GM21786 (cell line): ENCODE results near the gene SDC1.
"Not testable (repeated sequence)": the region's sequence is repeated elsewhere in the genome, so short reads cannot be mapped to it uniquely, and the experiment has no call there.

Experiments
- ATAC-seq: cut with Tn5 transposase; IDR thresholded peaks from one replicate; pipeline ENCODE4 v1.9.1; 2021; ENCODE audit not compliant: unreplicated experiment

SDC1 gene

GRCh38 chr2:20224716-20225293 lies at the start of gene SDC1:
TSS of gene SDC1 (minus strand) at chr2:20225130. CDS start at chr2:20224867, 263 bp downstream.
- ATAC-seq = no peak

GRCh38 chr2:20273042-20273441 lies 48.1 kb upstream of the SDC1 start:
- ATAC-seq = no peak

- ATAC-seq = not testable (repeated sequence)
Observed at GRCh38 chr2:20268317-20268716, 43.4 kb upstream of the SDC1 start.

GRCh38 chr2:20267529-20267928 lies 42.6 kb upstream of the SDC1 start:
- no peak for ATAC-seq

GRCh38 chr2:20264629-20265028 lies 39.7 kb upstream of the SDC1 start:
- no peak for ATAC-seq

- ATAC-seq = no peak
Observed at GRCh38 chr2:20257411-20257810, 32.5 kb upstream of the SDC1 start.

GRCh38 chr2:20254731-20255130 lies 29.8 kb upstream of the SDC1 start:
- no peak for ATAC-seq

GRCh38 chr2:20250436-20250835 lies 25.5 kb upstream of the SDC1 start:
- no peak for ATAC-seq

GRCh38 chr2:20249170-20249569 lies 24.2 kb upstream of the SDC1 start:
- ATAC-seq = no peak

GRCh38 chr2:20247084-20247483 lies 22.2 kb upstream of the SDC1 start:
- ATAC-seq = no peak

- not testable (repeated sequence) for ATAC-seq
Observed at GRCh38 chr2:20243637-20244036, 18.7 kb upstream of the SDC1 start.

GRCh38 chr2:20242727-20243377 lies 17.9 kb upstream of the SDC1 start:
- no peak for ATAC-seq

GRCh38 chr2:20241973-20242726 lies 17.2 kb upstream of the SDC1 start:
- ATAC-seq = no peak

- ATAC-seq = not testable (repeated sequence)
Observed at GRCh38 chr2:20240291-20240690, 15.4 kb upstream of the SDC1 start.

GRCh38 chr2:20236496-20236895 lies 11.6 kb upstream of the SDC1 start:
- no peak for ATAC-seq

GRCh38 chr2:20235655-20236305 lies 10.8 kb upstream of the SDC1 start:
- ATAC-seq = no peak

GRCh38 chr2:20234597-20234996 lies 9.7 kb upstream of the SDC1 start:
- ATAC-seq = not testable (repeated sequence)

- no peak for ATAC-seq
Observed at GRCh38 chr2:20232837-20233207, 7.9 kb upstream of the SDC1 start.

GRCh38 chr2:20231598-20232026 lies 6.7 kb upstream of the SDC1 start:
- ATAC-seq = no peak

GRCh38 chr2:20231159-20231558 lies 6.2 kb upstream of the SDC1 start:
- ATAC-seq = no peak

GRCh38 chr2:20230114-20230425 lies 5.1 kb upstream of the SDC1 start:
- no peak for ATAC-seq
